ENCODE measurements around the gene GSTA2.

GRCh38 chr6:52725143-52725534, 38.1 kb downstream of the GSTA2 start:
- TF ChIP-seq L3MBTL2 (conservative IDR thresholded peaks at IDR 0.05) (no peak), PKNOX1 (IDR thresholded peaks at IDR 0.05) (no peak), FOXA1 (IDR thresholded peaks at IDR 0.05) (no peak), TARDBP (IDR thresholded peaks at IDR 0.05) (no peak), FOXM1 (IDR thresholded peaks at IDR 0.05; ENCODE audit: borderline replicate concordance) (no peak), FOXK2 (IDR thresholded peaks at IDR 0.05) (no peak), SP1 (IDR thresholded peaks at IDR 0.05) (no peak), SUZ12 (IDR thresholded peaks at IDR 0.05) (no peak), CTBP1 (IDR thresholded peaks at IDR 0.05; ENCODE audit: borderline replicate concordance) (no peak), ARNT (IDR thresholded peaks at IDR 0.05) (no peak), BHLHE40 (IDR thresholded peaks at IDR 0.05; ENCODE audit: borderline replicate concordance) (no peak), HDGF (IDR thresholded peaks at IDR 0.05; ENCODE audit: borderline replicate concordance) (no peak), ZNF384 (IDR thresholded peaks at IDR 0.05) (no peak), NFRKB (IDR thresholded peaks at IDR 0.05) (no peak)

All from HEK293T (cell line).